ENCODE data around the gene CEBPA.

GRCh38 chr19:33254245-33254824, 48.0 kb downstream of the CEBPA start:
- TF ChIP-seq POLR2A (IDR thresholded peaks at IDR 0.05) (no peak), CTCF (IDR thresholded peaks at IDR 0.05) (no peak)
